ENCODE data around the gene CDK14.

The CDK14 gene

DNA sequence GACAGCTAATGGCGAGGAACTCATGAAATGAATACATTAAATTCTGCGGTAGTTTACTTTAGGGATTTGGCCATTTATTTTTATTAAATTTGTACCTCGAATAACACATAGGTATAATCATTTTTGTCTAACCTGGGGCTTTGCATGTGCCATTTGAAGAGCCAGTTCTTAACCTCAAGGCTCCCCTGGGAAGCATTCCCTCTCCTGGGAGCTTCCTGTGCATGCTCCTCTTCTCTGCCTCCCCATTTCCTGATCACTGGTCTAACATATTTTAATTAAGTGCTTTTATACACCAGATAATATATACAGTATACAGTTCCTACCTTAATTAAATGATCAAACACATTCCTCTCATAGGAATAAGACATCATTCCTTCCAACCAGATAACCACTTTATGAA is 484.2 kb downstream of the CDK14 start:
- DNase-seq = no peak

DNA sequence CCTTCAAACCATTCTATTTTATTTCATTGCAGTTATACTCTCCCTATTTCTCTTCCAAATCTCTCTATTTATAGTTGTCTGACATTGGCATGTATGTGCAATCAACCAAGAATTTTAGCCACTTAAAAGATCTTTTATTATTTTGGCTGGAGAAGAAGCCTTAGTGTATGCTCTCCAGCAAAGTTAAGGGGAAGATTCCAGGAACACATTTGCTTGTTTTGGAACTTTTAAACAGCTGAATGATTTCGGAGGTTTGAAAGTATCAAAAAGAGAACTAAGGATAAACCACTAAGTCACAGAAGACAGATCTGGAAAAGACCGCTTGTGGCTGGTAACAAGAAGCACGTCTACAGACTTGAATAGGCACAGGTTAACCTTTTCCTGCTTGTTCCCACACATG is 485.9 kb downstream of the CDK14 start:
- DNase-seq = no peak

DNA sequence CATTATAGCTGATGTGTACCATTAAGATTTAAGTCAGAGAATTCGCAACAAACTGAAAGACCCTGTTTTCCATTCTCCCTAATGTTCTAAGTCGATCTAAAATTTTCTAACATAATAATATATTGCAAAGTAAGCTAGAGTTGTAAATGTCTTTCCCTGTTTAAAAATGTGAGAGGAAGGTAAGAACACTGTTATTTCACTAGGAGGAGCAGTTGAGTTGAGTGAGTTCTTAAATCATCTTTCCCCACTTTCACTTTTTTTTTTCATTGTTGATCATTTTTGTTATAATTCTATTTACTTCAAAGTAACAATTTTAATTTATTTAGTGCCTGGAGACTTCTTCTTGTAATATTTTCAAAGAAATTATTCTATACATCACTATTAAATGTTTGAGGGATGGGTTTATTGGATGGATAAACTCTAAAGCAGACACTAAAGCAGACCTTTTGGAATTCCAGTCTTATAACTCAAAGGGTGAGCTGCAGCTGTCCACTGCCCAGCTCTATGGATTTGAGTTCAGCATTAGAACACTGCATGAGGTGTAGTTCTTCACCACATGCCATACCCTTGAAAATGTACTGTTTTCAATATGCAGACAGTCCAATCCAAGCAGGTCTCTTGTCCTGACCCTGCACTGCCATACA is 486.9 kb downstream of the CDK14 start:
- DNase-seq = no peak

DNA sequence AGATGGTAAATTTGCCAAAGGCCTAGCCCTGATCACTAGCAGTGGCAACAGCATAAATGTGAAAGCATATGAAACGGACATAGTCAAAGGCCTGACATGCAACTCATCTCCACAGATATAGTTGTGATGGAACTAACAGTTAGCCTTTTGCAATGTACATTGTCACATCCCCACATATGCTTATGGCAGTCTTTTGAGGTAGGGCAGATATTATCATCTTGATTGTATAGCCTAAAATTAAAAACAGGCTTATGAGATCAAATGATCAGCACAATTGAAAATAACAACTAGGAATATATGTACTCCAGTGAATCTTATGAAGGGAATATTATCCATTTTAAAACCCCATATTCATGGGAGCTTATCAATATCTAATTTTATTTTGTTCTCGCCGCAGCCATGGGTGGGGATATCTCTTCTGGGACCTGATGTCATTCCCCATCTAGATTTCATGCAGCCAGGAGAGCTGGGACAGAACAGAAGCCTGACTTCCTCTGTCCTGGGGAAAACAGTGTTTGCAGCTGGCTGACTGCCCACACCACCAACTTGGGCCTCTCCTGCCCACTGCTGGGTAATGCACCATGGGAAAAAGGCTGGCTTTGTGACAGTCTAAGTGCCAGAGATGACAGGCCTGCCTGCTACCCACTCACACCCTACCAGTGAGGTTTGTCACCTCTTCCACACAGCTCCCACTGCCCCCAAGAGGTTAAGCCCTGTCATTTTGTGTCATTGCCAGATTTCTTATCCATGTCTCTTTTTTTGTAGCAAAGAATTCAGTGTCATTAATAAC is 487.9 kb downstream of the CDK14 start:
- no peak for DNase-seq

DNA sequence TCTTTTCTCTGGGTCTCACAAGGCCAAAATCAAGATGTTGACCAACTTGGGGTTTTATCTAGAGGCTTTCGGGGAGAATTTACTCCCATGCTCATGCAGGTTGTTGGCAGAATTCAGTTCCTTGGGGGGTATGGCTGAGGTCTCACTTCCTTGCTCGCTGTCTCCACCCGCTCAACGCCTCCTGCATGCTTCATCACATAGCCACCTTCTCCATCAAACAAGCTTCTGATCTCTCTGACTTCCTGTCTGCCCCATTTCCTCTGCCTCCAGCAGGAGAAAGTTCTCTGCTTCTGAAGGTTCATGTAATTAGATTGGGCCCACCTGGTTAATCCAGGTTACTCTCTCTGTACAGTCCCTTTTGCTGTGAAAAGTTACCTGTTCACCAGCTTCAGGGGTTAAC is 489.1 kb downstream of the CDK14 start:
- DNase-seq = no peak

DNA sequence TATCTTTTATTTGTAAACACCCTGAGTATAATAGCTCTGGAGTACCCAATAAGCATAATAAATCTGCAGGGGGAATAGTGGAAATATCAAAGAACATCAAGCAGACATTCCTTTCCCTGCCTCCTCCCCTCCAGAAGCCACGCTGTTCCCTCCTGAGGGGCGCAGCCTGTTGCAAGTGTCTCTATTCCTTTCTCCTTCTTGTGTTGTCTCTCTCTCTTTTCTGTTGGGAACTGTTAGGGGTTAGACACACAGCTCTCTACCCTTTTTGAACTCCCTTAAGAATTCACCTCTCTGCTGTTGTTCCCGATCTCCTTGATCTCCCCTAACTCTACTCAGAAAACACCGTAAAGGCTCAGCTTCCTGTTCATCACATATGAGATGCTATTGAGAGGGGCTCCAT is 490.1 kb downstream of the CDK14 start:
- no peak for DNase-seq

DNA sequence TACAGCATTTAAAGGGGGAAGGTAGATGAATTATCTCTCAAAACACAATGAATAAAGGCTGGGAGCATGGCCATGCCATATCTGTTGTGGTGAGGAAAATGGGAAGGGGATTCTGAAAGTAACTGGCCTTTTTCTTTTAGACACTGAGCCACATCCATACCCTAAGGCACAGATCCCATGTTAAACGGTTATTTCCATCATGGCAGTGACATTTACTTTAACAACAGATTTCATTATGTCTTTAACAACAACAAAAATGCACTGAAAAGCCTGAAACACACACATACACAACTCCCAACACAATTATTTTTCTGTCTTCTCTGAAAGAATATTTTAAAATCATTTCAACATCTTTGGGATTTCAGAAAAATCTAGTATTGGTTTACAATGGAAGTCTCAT is 492.0 kb downstream of the CDK14 start:
- DNase-seq = no peak

DNA sequence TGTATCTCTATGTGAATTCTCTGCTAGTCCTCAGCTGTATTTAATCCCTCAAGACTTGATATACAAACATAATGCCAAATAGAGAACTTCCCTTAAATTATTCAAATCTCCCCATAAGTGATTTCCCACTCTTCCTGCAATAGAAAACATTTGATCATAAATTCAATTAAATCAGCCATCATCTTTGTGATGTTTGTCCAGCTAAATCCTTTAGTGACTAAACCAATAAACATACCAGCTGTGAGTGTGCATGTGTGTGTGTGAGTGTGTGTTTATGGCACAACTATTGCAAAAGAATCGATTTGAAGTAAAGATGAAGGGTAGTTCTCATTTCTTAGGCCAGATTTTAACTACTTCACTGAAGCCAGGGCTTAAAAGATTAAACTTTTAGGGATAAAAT is 492.6 kb downstream of the CDK14 start:
- no peak for DNase-seq

DNA sequence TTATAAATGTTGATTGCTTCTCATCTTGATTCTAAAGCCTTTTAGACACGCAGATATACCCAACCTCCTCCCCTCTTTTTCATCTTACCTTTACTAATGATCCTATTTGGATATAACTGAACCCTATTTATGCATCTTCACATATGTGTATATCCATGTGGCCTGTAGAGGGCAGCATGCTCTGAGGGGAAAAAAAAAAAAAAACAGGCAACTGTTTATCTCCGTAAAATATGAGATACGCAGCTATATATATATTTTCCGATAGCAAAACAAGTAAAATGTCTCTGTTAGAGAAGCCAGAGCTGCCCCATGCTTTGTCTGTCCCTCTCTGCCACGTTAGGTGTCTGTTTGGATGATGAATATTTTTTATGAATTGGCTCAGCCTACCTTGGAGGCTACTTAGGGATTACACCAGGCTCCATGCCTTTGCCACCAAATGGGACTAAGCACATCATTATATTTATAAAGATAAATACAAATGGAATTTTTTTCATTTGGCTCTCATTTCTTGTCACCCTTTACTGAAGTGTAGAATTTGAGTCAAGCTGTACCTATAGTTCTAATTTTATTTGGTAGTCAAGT is 493.4 kb downstream of the CDK14 start:
- no peak for DNase-seq

DNA sequence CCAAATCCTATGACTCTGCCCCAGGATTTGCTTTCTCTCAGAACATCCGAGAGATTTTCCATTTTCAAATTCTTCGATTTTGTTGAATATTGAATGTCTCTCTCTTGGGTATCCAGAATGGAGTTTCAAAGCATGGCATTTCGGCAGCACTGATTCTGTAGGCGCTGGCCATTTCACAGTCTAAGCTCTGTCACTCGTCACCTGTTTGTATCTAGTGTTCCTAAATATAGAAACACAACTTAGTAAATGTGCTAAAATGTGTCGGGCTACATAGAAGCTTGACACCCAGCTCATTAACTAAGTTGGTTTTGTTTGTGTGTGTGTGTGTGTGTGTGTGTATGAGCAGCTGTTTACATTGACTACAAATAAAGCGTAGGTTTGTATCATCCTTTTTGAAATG is 494.6 kb downstream of the CDK14 start:
- DNase-seq = no peak

DNA sequence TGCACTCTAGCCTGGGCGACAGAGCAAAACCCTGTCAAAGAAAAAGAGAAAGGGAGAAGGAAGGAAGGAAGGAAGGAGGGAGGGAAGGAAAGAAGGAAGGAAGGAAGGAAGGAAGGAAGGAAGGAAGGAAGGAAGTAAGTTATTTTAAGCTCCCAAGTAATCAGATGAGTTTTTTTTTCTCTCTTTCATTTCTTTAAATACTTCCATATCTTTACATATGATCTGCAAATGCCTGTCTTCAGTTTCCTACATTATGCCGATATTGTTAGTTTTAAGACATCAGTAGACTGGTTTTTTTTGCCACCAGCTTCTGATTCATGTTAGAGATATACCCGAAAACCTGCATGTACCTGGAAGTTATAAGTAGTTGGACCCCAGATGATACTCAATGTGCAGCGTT is 495.5 kb downstream of the CDK14 start:
- no peak for DNase-seq

DNA sequence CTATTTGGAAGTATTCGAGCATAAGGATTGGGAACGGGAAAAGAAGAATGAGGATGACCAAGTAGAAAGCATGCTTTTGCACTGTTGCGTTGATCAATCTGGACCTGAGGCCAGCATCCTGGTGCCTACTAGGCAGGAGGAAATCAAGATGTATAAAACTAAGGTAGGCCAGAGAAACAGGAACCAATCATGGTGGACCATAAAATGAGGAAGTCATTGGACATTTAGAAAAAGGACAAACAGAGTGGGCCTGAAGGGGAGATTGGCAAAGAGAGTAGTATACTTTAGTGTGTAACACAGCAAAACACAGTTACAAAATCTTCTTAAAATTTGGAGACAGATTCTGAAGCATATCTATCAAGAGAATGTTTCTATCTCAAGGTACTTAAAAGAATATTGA is 497.1 kb downstream of the CDK14 start:
- no peak for DNase-seq

DNA sequence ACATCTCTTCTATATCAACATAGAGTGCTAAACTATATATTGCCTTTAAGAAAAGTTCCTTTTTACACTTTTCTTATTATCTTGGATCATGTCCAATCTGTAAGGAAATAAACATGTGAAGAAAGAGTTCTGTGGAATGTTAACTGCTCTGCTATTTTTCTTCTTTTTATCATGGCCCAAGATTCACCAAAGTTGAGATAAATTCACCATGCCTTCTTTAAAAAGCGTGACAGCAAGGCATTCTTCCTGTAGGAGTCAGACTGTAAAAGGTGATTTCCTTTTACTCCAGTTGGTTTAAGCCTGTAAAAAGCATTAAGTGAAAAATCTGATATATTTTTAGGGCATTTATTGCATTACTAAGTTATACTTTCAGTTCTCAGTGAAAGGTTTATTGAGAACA is 502.4 kb downstream of the CDK14 start:
- no peak for DNase-seq

DNA sequence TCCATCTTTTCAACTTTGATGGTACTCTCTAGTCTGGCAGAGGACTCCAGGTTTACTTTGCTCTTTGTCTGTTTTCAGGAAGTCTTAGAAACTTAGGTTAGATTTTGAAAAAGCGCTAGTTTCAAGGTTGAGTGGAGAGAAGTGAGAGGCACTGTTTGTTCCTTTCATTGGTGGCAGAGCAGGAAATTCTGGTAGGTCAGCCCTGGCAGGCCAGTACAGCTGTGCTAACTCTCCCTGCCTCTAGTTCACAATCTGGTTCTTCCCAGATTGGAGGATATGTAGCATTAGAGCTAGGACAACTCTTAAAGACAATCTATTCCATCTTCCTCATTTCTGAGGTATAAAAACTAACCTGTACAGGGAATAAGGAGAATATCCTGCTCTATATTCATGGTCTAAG is 507.2 kb downstream of the CDK14 start:
- no peak for DNase-seq

DNA sequence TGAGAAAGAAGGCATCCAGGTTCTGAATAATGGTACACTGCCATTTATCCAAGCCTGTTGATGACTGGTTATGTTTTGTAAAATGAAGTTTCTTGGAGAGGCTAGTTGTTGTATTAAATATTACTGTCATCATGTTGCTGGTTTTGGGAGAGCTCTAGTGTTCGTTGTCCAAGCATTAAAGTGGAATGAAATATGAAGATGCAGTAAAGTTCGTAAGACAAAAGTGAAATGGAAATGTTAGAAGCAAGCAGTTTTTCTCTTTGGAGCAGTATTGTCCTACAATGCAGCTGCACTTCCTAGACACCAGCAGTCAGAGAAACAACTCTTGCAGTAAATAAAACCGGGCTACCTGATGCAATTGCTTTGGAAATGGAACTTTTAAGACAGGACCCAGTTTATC is 511.3 kb downstream of the CDK14 start:
- DNase-seq = no peak

DNA sequence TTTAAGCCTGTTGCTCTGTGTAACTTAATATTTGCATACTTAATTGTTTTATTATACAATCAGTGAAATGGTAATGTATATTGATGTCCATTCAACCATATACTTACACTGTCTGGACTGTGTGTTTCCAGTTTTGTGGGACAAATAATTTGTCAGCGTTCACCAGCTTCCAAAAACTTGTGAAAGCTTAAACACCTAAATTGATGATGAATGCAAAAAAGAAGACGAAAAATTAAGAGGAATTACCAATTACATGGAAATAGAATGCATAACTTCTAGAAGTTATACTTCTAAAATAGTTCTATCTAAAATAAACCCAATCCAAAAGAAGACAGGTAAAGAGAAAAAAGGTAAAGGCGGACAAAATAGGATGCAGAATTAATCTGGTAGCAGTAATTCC is 513.1 kb downstream of the CDK14 start:
- DNase-seq = no peak

DNA sequence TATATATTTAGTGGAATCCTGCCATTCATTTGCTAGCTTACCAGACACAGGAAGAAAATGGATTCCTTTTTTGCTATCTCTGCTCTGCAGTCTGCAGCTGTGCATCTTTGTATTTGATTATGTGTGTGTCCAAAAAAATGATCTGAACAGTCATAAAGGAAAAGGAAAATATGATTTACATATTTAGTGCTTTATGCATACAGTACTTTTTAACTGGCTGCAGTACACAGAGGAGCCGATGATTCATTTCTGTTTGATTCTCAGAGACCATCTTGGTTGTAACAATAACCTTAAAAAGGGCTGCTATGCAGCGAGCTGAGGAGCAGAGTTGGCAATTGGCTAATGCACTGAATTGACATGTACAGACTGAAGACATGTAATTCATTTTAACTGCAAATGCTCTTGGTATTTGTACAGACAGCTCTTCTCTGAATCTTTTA is 516.8 kb downstream of the CDK14 start:
- no peak for DNase-seq

DNA sequence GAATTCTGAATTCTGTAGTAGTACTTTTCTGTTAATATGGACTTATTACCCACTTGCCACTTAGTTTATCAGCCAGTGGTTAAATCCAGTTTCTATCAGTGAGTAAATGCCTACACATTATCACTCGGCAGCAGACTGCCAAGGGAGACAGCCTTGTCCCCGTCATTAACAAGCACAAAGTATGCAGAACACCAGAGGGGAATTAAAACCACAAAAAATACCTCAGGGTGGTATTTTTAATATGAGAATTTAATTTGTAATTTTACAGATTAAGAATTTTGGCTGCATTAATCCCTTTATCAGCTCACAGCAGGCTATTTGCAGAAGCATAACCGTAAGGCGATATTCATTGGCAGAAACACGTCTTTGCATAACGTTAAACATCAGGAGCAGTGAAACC is 518.1 kb downstream of the CDK14 start:
- no peak for DNase-seq

DNA sequence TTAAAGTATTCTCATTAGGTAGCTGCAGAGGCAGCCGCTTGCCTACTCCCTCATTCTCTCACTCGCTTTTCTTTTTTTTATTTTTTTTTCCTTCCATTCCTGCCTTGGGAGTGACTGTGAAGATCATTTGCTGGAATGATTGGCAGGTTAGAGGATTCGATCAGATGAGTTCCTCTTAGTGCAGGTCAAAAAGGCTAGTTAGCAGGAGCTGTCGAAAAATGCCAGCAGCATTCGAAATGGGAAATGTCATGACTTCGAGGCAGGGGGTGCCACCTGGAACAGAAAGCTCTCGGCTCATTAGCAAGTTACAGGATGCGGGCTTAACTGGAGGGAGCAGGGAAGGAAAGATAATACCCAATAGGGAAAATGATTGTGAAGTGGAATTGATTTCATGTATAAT is 530.6 kb downstream of the CDK14 start:
- DNase-seq = no peak

DNA sequence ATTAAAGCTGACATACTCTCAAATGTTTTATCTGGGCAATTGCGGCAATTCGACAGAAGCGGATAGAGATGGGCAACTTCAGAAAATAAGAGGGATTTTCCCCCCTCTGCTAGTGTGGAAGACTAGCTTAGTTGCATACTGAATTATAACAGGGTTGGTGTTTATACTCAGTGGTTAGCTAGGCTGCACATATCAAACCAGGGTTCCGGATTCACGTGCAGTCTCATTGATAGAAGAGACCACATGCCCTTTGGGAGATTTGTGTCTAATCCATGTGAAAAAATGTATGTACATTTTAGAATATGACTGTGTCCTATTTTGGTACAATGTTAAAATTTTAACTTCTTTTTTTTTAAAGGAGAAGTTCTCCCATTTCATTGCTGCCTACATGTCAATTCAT is 531.2 kb downstream of the CDK14 start:
- DNase-seq = no peak

DNA sequence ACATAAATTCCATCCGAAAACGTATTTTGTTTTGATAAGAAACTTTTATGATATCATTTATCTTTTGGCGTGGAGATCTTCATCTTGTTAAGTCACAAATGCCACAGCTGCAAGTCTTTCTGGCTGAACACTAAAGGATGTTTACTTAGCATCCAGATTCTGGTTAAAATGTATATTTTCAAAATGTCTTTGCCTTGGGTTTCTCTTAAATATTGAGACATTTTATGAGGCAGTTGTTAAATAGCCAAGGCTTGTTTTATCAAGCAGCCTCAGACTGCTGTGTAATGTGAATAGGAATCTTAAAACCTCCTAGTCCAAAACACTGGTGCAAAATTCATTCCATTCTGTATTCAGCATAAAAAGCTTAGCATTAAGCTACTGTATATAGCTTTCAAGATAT is 531.8 kb downstream of the CDK14 start:
- DNase-seq = no peak

DNA sequence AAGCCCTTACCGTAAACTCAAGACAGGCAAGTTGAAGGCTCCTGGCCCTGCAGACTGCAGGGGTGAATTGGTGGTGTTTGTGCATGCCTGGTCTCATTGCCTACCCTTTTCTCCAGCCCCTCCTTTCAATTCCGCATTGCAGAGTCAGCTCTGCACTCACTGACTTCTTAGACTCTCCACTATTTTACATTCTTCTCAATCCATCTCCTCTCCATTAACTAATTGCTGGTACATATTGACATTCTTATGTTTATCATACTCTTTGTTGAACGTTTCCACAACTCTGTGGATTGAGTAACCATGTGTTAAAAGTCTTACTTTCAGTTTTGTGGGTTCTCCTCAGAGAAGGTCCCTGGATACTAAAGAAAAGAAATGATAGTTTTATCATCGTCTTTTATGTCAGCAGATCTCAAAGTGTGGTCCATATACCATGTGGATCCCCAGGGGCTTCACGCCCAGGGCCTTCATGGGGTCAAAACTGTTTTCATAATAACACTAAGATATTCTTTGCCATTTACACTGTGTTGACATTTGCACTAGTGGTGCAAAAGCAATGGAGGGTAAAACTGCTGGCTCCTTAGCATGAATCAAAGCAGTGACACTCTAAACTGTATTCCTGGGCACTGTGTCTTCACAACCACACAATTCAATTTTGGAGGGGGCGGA is 532.7 kb downstream of the CDK14 start:
- no peak for DNase-seq

DNA sequence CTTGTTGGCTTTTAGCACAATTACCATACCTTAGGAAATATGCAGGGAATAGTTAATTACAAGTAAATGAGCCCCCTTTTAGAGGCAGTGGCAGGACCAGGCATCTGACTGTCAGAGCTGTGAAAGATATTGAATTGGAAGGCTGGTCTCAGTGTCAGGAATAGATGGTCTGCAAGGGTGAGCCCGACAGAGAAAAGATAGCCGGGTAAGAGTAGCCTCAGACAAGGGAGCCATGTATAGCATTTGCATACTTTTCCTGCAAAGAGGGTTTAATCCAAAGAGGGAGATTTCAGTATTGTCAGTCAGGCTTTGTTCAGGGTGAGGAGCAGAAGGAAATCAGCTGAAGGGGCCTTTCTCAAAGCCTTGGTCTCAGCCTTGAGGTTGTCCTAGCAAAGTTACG is 539.2 kb downstream of the CDK14 start:
- no peak for DNase-seq

All from CD4-positive, alpha-beta T cell treated with Interleukin-4 for 4 hours (primary cell).